ENCODE measurements around the gene PRDM16. TPM values are rescaled to one million over a fixed set of nuclear protein-coding genes. Genes with fewer than 3 reads are reported as not detected.
A peak's percentile ranks its signal among the peaks of the same experiment; 100 is the strongest.

The PRDM16 gene
- total RNA-seq, 1 experiment from 2014 or later, result 1.4 TPM

- no peaks in the 10 kb centered on the region for H3K9me3 ChIP-seq (replicated peaks)
- H3K36me3 ChIP-seq, result no peaks in the 10 kb centered on the region
- DNase-seq, result peak; percentile 77 to 81
- peak overlapping the region; percentile 9 for H3K4me3 ChIP-seq
- H3K4me1 ChIP-seq, result peaks cover 20% of the 10 kb centered on the region
- no peaks in the 10 kb centered on the region for H3K27me3 ChIP-seq
- H3K27ac ChIP-seq, result peak overlapping the region; percentile 80
Measured at GRCh38 chr1:3313576-3313950, 244.6 kb downstream of the PRDM16 start.

GRCh38 chr1:3314491-3315381 is 245.7 kb downstream of the PRDM16 start:
- Histone ChIP-seq H3K9me3 (replicated peaks) (no peaks in the 10 kb centered on the region), H3K4me3 (no peak overlapping the region; the same call in 1 of the 2 replicates), H3K36me3 (no peaks in the 10 kb centered on the region), H3K4me1 (peaks cover 20% of the 10 kb centered on the region), H3K27me3 (no peaks in the 10 kb centered on the region), H3K27ac (no peak overlapping the region; the same call in 1 of the 2 replicates)
- DNase-seq, result peak in 1 of 2 experiments; percentile 31

- H3K9me3 ChIP-seq (replicated peaks), result no peaks in the 10 kb centered on the region
- H3K4me3 ChIP-seq, result no peak overlapping the region
- peaks cover 27% of the 10 kb centered on the region for H3K4me1 ChIP-seq
- no peak overlapping the region for H3K27ac ChIP-seq
- DNase-seq, result no peak
- H3K27me3 ChIP-seq, result no peaks in the 10 kb centered on the region
- H3K36me3 ChIP-seq, result no peaks in the 10 kb centered on the region
Measured at GRCh38 chr1:3315399-3316339, 246.7 kb downstream of the PRDM16 start.

- Histone ChIP-seq H3K27ac (no peak overlapping the region), H3K4me3 (no peak overlapping the region), H3K9me3 (replicated peaks) (no peaks in the 10 kb centered on the region), H3K4me1 (peaks cover 29% of the 10 kb centered on the region), H3K36me3 (no peaks in the 10 kb centered on the region), H3K27me3 (no peaks in the 10 kb centered on the region)
- no peak for DNase-seq
Measured at GRCh38 chr1:3316340-3316943, 247.4 kb downstream of the PRDM16 start.

GRCh38 chr1:3317456-3317855 is 248.5 kb downstream of the PRDM16 start:
- H3K9me3 ChIP-seq (replicated peaks), result no peaks in the 10 kb centered on the region
- H3K27me3 ChIP-seq, result no peaks in the 10 kb centered on the region
- H3K36me3 ChIP-seq, result no peaks in the 10 kb centered on the region
- no peak overlapping the region for H3K4me3 ChIP-seq
- H3K4me1 ChIP-seq, result peaks cover 32% of the 10 kb centered on the region
- DNase-seq, result no peak
- no peak overlapping the region for H3K27ac ChIP-seq

GRCh38 chr1:3318329-3318728 is 249.3 kb downstream of the PRDM16 start:
- no peaks in the 10 kb centered on the region for H3K9me3 ChIP-seq (replicated peaks)
- H3K27me3 ChIP-seq, result no peaks in the 10 kb centered on the region
- no peak overlapping the region for H3K27ac ChIP-seq
- no peak for DNase-seq
- peaks cover 26% of the 10 kb centered on the region for H3K4me1 ChIP-seq
- H3K36me3 ChIP-seq, result no peaks in the 10 kb centered on the region
- H3K4me3 ChIP-seq, result no peak overlapping the region

- DNase-seq, result peak; percentile 58 to 83
- peaks cover 11% of the 10 kb centered on the region for H3K4me1 ChIP-seq
- no peak overlapping the region for H3K27ac ChIP-seq
- H3K9me3 ChIP-seq (replicated peaks), result no peaks in the 10 kb centered on the region
- peaks cover 4% of the 10 kb centered on the region; the same call in 1 of the 2 replicates for H3K27me3 ChIP-seq
- no peak overlapping the region for H3K4me3 ChIP-seq
- no peaks in the 10 kb centered on the region for H3K36me3 ChIP-seq
Measured at GRCh38 chr1:3319874-3320245, 250.9 kb downstream of the PRDM16 start.

GRCh38 chr1:3320246-3321152 is 251.5 kb downstream of the PRDM16 start:
- H3K27me3 ChIP-seq, result peaks cover 4% of the 10 kb centered on the region; the same call in 1 of the 2 replicates
- H3K27ac ChIP-seq, result no peak overlapping the region
- H3K36me3 ChIP-seq, result no peaks in the 10 kb centered on the region
- H3K4me1 ChIP-seq, result peaks cover 11% of the 10 kb centered on the region
- H3K4me3 ChIP-seq, result no peak overlapping the region
- no peaks in the 10 kb centered on the region for H3K9me3 ChIP-seq (replicated peaks)
- peak; percentile 66 to 76 for DNase-seq

GRCh38 chr1:3321559-3322449 is 252.8 kb downstream of the PRDM16 start:
- H3K27me3 ChIP-seq, result peaks cover 10% of the 10 kb centered on the region
- no peak overlapping the region for H3K4me3 ChIP-seq
- no peaks in the 10 kb centered on the region for H3K9me3 ChIP-seq (replicated peaks)
- no peak overlapping the region for H3K27ac ChIP-seq
- DNase-seq, result no peak
- peaks cover 16% of the 10 kb centered on the region for H3K4me1 ChIP-seq
- H3K36me3 ChIP-seq, result no peaks in the 10 kb centered on the region

GRCh38 chr1:3322450-3323020 is 253.5 kb downstream of the PRDM16 start:
- DNase-seq, result no peak
- H3K4me3 ChIP-seq, result no peak overlapping the region
- H3K27ac ChIP-seq, result no peak overlapping the region
- H3K27me3 ChIP-seq, result peaks cover 13% of the 10 kb centered on the region
- H3K9me3 ChIP-seq (replicated peaks), result no peaks in the 10 kb centered on the region
- peaks cover 24% of the 10 kb centered on the region for H3K4me1 ChIP-seq
- no peaks in the 10 kb centered on the region for H3K36me3 ChIP-seq

- no peak overlapping the region for H3K4me3 ChIP-seq
- H3K27me3 ChIP-seq, result peaks cover 13% of the 10 kb centered on the region
- H3K4me1 ChIP-seq, result peaks cover 30% of the 10 kb centered on the region
- H3K27ac ChIP-seq, result no peak overlapping the region
- peak; percentile 36 to 52 for DNase-seq
- H3K9me3 ChIP-seq (replicated peaks), result no peaks in the 10 kb centered on the region
- H3K36me3 ChIP-seq, result no peaks in the 10 kb centered on the region
Measured at GRCh38 chr1:3323021-3323795, 254.2 kb downstream of the PRDM16 start.
